ENCODE data around the gene PRR15L.

Gene PRR15L

GRCh38 chr17:47987240-47987835 is 29.7 kb upstream of the PRR15L start:
- DNase-seq, result no peak

- DNase-seq, result no peak
These were observed 28.8 kb upstream of the PRR15L start for GRCh38 chr17:47986520-47986919.

- DNase-seq, result no peak
These were observed 26.0 kb upstream of the PRR15L start for GRCh38 chr17:47983492-47984223.

GRCh38 chr17:47982645-47983390 is 25.1 kb upstream of the PRR15L start:
- no peak for DNase-seq

GRCh38 chr17:47982091-47982617 is 24.5 kb upstream of the PRR15L start:
- no peak for DNase-seq

- peak; percentile 50 for DNase-seq
These were observed 23.8 kb upstream of the PRR15L start for GRCh38 chr17:47981462-47981861.

- no peak for DNase-seq
These were observed 22.9 kb upstream of the PRR15L start for GRCh38 chr17:47980541-47980940.

GRCh38 chr17:47978324-47978723 is 20.6 kb upstream of the PRR15L start:
- DNase-seq, result peak; percentile 61

- no peak for DNase-seq
These were observed 18.1 kb upstream of the PRR15L start for GRCh38 chr17:47975823-47976205.

- DNase-seq, result no peak
These were observed 17.6 kb upstream of the PRR15L start for GRCh38 chr17:47975189-47975822.

- DNase-seq, result no peak
These were observed 15.9 kb upstream of the PRR15L start for GRCh38 chr17:47973541-47973940.

GRCh38 chr17:47970725-47971499 is 13.2 kb upstream of the PRR15L start, which contains the start of gene CDK5RAP3:
Gene CDK5RAP3, plus strand, starts transcription at chr17:47971113. Its CDS starts 34 bp downstream, at chr17:47971147.
- peak; percentile 100 for DNase-seq

- DNase-seq, result no peak
These were observed 12.4 kb upstream of the PRR15L start for GRCh38 chr17:47969930-47970724.

GRCh38 chr17:47968836-47969235 is 11.2 kb upstream of the PRR15L start:
- no peak for DNase-seq

GRCh38 chr17:47967607-47968252 is 10.0 kb upstream of the PRR15L start:
- DNase-seq, result no peak

- DNase-seq, result no peak
These were observed 8.4 kb upstream of the PRR15L start for GRCh38 chr17:47966079-47966519.

- no peak for DNase-seq
These were observed 7.2 kb upstream of the PRR15L start for GRCh38 chr17:47964856-47965255.

GRCh38 chr17:47962901-47963300 is 5.2 kb upstream of the PRR15L start:
- DNase-seq, result no peak

- no peak for DNase-seq
These were observed 3.7 kb upstream of the PRR15L start for GRCh38 chr17:47961406-47961805.

- DNase-seq, result no peak
These were observed 2.4 kb upstream of the PRR15L start for GRCh38 chr17:47959825-47960655.

Data from activated CD4-positive, alpha-beta T cell treated with anti-CD3 and anti-CD28 coated beads, Interleukin-2, amount 50 U/mL, for 16 hours (primary cell).